Endodermal cell (in vitro differentiated cells): ENCODE results near the gene PRDM1. TPM values are rescaled to one million over a fixed set of nuclear protein-coding genes. Genes with fewer than 3 reads are reported as not detected.

Source experiments
- DNase-seq: peaks from one replicate; pipeline ENCODE4 v3.0.0-alpha.2; 2017
- H3K27ac ChIP-seq: 2 replicates; pipeline ENCODE4 v1.5.1; 2013; ENCODE audit warnings: mild to moderate bottlenecking, low read depth, low read length, moderate library complexity
- H3K27me3 ChIP-seq: 2 replicates; pipeline ENCODE4 v1.6.1; 2013; ENCODE audit warnings: mild to moderate bottlenecking, low read length, moderate library complexity; ENCODE audit not compliant: insufficient read depth, control insufficient read depth, poor library complexity, severe bottlenecking
- H3K36me3 ChIP-seq: 2 replicates; pipeline ENCODE4 v1.7.0; 2013; ENCODE audit warnings: mild to moderate bottlenecking, low read length, moderate library complexity; ENCODE audit not compliant: control insufficient read depth, insufficient read depth
- H3K4me1 ChIP-seq: one replicate; pipeline ENCODE4 v1.7.0; 2013; ENCODE audit warnings: low read length; ENCODE audit not compliant: control insufficient read depth, insufficient read depth
- H3K4me3 ChIP-seq: 2 replicates; pipeline ENCODE4 v1.5.1; 2013; ENCODE audit warnings: mild to moderate bottlenecking, low read length, moderate library complexity
- H3K9ac ChIP-seq: 2 replicates; pipeline ENCODE4 v1.6.1; 2013; ENCODE audit warnings: mild to moderate bottlenecking, low read length, moderate library complexity; ENCODE audit not compliant: poor library complexity, severe bottlenecking; ENCODE audit errors: extremely low read depth
- H3K9me3 ChIP-seq: 2 replicates; pipeline ENCODE4 v1.6.1; 2013; ENCODE audit warnings: mild to moderate bottlenecking, low read length, moderate library complexity; ENCODE audit not compliant: control insufficient read depth
- H3K27ac Mint-ChIP-seq: 2 replicates; pipeline ENCODE4 v1.8.0; 2020; ENCODE audit warnings: mixed read lengths
- H3K27me3 Mint-ChIP-seq: 2 replicates; pipeline ENCODE4 v1.8.0; 2021; ENCODE audit warnings: mild to moderate bottlenecking, mixed read lengths; ENCODE audit not compliant: insufficient read depth
- H3K36me3 Mint-ChIP-seq: 2 replicates; pipeline ENCODE4 v1.8.0; 2020; ENCODE audit warnings: low read depth, mixed read lengths
- H3K4me1 Mint-ChIP-seq: 2 replicates; pipeline ENCODE4 v1.8.0; 2020; ENCODE audit warnings: mixed read lengths
- H3K4me3 Mint-ChIP-seq: 2 replicates; pipeline ENCODE4 v1.8.0; 2020; ENCODE audit warnings: mild to moderate bottlenecking, moderate library complexity, mixed read lengths
- H3K9me3 Mint-ChIP-seq: 2 replicates; pipeline ENCODE4 v1.8.0; 2020; ENCODE audit warnings: mild to moderate bottlenecking, mixed read lengths
- WGBS, 2 experiments: methylation state at CpG; one replicate each; pipeline versions ENCODE4 v1.1.5 to v1.1.7; 2013; ENCODE audit warnings: missing lambda C conversion rate in 2 of 2, mixed read lengths in 1 of 2; ENCODE audit not compliant: insufficient coverage in 1 of 2, insufficient read length in 1 of 2; 5-methylcytosine and 5-hydroxymethylcytosine counted together
- total RNA-seq, 2 donors: library from RNA; stranded (reverse); fragmentation: NEBNext Ultra II Directional in 1 of 2; extraction: Animal tissue kit (Norgen Biotek cat#: 25700) in 1 of 2; gene quantifications; 2 replicates in 1 of 2; 3 replicates in 1 of 2; pipeline ENCODE4 v1.2.1, GENCODE V29; 2021
- TF ChIP-seq, protein P1 (sequence below): fragments of 200-600 bp; sonication (generic); conservative IDR thresholded peaks from 2 replicates; pipeline ENCODE4 v1.5.0; 2021; ENCODE audit warnings: antibody characterized with exemption, mild to moderate bottlenecking

Gene PRDM1
- total RNA-seq, 2 donors from 2014 or later, result 54.0 to 74.3 TPM

DNA sequence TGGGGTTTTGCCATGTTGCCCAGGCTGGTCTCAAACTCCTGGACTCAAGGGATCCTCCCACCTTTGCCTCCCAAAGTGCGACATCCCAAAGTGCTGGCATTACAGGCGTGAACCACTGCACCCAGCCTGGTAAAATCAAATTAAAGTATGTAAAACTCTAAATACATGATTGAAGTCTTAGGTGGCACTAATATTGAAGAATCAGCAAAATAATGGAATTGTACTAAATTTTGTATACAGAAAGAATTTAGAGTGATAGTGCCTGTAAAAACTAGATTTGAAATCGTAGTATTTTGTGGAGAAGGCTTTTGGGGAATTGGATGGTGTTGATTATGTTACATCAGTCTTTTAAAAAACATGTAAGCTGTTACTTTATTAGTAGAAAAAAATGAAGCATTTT lies 10.0 kb upstream of the PRDM1 start:
- H3K27ac ChIP-seq, result no peak overlapping the region
- H3K27me3 ChIP-seq, result no peaks in the 10 kb centered on the region
- peaks cover 36% of the 10 kb centered on the region for H3K36me3 ChIP-seq
- Mint-ChIP-seq H3K4me3 (no peak overlapping the region), H3K9me3 (no peaks in the 10 kb centered on the region), H3K27me3 (no peaks in the 10 kb centered on the region), H3K27ac (no peak overlapping the region), H3K4me1 (peaks cover 40% of the 10 kb centered on the region), H3K36me3 (peaks cover 20% of the 10 kb centered on the region)
- H3K4me3 ChIP-seq, result no peak overlapping the region
- no peak overlapping the region for H3K9ac ChIP-seq
- DNase-seq, result no peak
- H3K4me1 ChIP-seq, result peaks cover 17% of the 10 kb centered on the region
- TF ChIP-seq, protein P1, sequence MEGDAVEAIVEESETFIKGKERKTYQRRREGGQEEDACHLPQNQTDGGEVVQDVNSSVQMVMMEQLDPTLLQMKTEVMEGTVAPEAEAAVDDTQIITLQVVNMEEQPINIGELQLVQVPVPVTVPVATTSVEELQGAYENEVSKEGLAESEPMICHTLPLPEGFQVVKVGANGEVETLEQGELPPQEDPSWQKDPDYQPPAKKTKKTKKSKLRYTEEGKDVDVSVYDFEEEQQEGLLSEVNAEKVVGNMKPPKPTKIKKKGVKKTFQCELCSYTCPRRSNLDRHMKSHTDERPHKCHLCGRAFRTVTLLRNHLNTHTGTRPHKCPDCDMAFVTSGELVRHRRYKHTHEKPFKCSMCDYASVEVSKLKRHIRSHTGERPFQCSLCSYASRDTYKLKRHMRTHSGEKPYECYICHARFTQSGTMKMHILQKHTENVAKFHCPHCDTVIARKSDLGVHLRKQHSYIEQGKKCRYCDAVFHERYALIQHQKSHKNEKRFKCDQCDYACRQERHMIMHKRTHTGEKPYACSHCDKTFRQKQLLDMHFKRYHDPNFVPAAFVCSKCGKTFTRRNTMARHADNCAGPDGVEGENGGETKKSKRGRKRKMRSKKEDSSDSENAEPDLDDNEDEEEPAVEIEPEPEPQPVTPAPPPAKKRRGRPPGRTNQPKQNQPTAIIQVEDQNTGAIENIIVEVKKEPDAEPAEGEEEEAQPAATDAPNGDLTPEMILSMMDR, result no peak
- no peaks in the 10 kb centered on the region for H3K9me3 ChIP-seq
- WGBS, 2 experiments, result 97% methylated on average over 3 of the region's 3 CpGs; no CpG with 5 or more reads in 1 of the 2 experiments

DNA sequence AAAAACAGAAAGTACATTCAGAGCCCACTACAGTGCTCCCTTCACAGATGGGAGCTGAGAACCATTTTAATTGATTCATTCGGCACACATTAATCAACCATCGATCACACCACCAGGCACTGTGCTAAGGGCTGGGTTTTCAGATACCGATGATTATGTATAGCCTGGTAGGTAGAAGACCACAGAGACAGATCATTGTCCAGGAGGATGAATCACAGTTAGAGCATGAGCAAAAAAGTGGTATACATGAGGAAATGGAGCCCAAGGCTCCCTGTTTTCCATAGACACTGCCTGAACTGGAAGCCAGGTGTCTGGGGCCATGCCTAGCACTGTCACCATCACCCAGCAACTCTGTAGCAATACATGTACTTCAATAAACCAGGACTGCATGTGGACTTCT lies 9.0 kb upstream of the PRDM1 start:
- Histone ChIP-seq H3K4me1 (peaks cover 24% of the 10 kb centered on the region), H3K36me3 (peaks cover 41% of the 10 kb centered on the region), H3K4me3 (no peak overlapping the region), H3K27me3 (no peaks in the 10 kb centered on the region), H3K9me3 (no peaks in the 10 kb centered on the region), H3K27ac (no peak overlapping the region), H3K9ac (no peak overlapping the region)
- Mint-ChIP-seq H3K4me1 (peaks cover 48% of the 10 kb centered on the region), H3K36me3 (peaks cover 23% of the 10 kb centered on the region), H3K4me3 (no peak overlapping the region), H3K27ac (no peak overlapping the region), H3K27me3 (no peaks in the 10 kb centered on the region), H3K9me3 (no peaks in the 10 kb centered on the region)
- WGBS, 2 experiments, result 92 to 99% methylated on average over 3 of the region's 3 CpGs
- DNase-seq, result no peak
- TF ChIP-seq, protein P1, result no peak

DNA sequence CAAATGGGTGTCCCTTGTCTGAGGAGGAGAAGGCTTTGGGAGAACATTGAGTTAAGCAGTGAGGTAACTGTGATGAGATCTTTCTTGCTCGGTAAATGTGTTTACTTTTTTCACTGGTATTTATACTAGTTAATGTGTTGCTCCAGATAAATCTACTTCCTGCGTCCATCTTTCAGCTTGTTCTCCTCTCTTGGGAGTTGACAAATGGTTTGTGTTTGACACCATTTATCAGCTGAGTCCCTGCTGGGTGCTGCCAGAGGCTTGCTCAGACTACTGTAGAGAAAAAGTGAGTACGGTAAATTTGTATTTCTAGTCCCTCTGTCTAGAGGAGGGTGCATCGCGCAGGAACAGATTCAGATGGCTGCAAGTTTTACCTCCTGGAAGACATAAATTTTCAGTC lies 8.3 kb upstream of the PRDM1 start:
- H3K27ac ChIP-seq, result no peak overlapping the region
- H3K4me3 ChIP-seq, result no peak overlapping the region
- peaks cover 24% of the 10 kb centered on the region for H3K36me3 Mint-ChIP-seq
- H3K4me3 Mint-ChIP-seq, result peak overlapping the region; percentile 10
- TF ChIP-seq, protein P1, result no peak
- peaks cover 24% of the 10 kb centered on the region for H3K4me1 ChIP-seq
- H3K27me3 Mint-ChIP-seq, result no peaks in the 10 kb centered on the region
- H3K27ac Mint-ChIP-seq, result no peak overlapping the region
- H3K9me3 Mint-ChIP-seq, result no peaks in the 10 kb centered on the region
- 75 to 77% methylated on average over 3 to 5 of the region's 5 CpGs for WGBS, 2 experiments
- no peak for DNase-seq
- H3K36me3 ChIP-seq, result peaks cover 47% of the 10 kb centered on the region
- no peaks in the 10 kb centered on the region for H3K9me3 ChIP-seq
- peaks cover 50% of the 10 kb centered on the region for H3K4me1 Mint-ChIP-seq
- no peaks in the 10 kb centered on the region for H3K27me3 ChIP-seq
- H3K9ac ChIP-seq, result no peak overlapping the region
